PFSK-1 (cell line): Measurements from ENCODE around the gene AOAH.

Experiments
- FOXP2 ChIP-seq: optimal IDR thresholded peaks from 2 replicates; pipeline ENCODE3; 2011; ENCODE audit warnings: borderline replicate concordance, control low read depth, inconsistent platforms; ENCODE audit not compliant: insufficient read depth; ENCODE audit errors: extremely low read length, extremely low read depth
- POLR2AphosphoS5 ChIP-seq: IDR thresholded peaks from 2 replicates; pipeline ENCODE4 v1.6.1; 2012; ENCODE audit warnings: low read depth, mild to moderate bottlenecking, control low read depth, low read length, moderate library complexity
- SIN3A ChIP-seq: IDR thresholded peaks from 2 replicates; pipeline ENCODE4 v1.6.1; 2012; ENCODE audit warnings: mild to moderate bottlenecking, low read length, moderate library complexity, borderline replicate concordance; ENCODE audit not compliant: insufficient read depth
- TAF1 ChIP-seq: IDR thresholded peaks from 2 replicates; pipeline ENCODE4 v1.6.1; 2012; ENCODE audit warnings: low read length, control low read depth, borderline replicate concordance; ENCODE audit not compliant: insufficient read depth
- TF ChIP-seq, protein P1 (sequence below), 2 experiments: IDR thresholded peaks; 2 replicates each; pipeline versions ENCODE4 v1.6.1 to v1.8.0; 2011 to 2012; ENCODE audit warnings: low read depth in 2 of 2, low read length in 2 of 2, control low read depth in 1 of 2, inconsistent platforms in 1 of 2, mild to moderate bottlenecking in 1 of 2, moderate library complexity in 1 of 2; ENCODE audit not compliant: insufficient read depth in 1 of 2

AOAH gene

DNA sequence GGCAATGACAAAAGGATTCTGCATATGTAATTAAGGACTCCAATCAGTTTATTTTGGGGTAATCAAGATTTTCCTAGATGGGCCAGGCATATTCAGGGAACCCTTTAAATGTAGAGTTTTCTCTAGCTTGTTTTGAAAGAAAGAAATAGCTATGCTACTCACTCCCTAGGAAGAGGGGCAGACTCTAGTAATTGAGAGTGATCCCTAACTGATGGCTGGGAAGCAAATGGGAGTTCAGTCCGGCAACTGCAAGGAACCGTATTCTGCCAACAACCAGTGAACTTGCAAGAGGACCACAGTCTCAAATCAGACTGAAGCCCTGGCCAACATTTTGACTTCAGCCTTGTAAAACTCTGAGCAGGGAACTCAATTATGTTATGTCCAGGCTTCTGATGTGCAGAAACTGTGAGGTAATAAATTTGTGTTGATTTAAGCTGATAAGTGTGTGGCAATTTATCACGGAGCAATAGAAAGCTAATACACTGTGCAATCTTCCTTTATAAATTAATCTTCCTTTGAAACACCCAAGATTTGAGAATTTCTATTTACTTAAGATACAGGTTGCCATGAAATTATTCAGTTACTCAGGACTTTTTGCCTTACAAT is 14.0 kb downstream of the AOAH start:
- TF ChIP-seq TAF1 (no peak), SIN3A (no peak)
- TF ChIP-seq, protein P1, sequence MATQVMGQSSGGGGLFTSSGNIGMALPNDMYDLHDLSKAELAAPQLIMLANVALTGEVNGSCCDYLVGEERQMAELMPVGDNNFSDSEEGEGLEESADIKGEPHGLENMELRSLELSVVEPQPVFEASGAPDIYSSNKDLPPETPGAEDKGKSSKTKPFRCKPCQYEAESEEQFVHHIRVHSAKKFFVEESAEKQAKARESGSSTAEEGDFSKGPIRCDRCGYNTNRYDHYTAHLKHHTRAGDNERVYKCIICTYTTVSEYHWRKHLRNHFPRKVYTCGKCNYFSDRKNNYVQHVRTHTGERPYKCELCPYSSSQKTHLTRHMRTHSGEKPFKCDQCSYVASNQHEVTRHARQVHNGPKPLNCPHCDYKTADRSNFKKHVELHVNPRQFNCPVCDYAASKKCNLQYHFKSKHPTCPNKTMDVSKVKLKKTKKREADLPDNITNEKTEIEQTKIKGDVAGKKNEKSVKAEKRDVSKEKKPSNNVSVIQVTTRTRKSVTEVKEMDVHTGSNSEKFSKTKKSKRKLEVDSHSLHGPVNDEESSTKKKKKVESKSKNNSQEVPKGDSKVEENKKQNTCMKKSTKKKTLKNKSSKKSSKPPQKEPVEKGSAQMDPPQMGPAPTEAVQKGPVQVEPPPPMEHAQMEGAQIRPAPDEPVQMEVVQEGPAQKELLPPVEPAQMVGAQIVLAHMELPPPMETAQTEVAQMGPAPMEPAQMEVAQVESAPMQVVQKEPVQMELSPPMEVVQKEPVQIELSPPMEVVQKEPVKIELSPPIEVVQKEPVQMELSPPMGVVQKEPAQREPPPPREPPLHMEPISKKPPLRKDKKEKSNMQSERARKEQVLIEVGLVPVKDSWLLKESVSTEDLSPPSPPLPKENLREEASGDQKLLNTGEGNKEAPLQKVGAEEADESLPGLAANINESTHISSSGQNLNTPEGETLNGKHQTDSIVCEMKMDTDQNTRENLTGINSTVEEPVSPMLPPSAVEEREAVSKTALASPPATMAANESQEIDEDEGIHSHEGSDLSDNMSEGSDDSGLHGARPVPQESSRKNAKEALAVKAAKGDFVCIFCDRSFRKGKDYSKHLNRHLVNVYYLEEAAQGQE (IDR thresholded peaks at IDR 0.05; ENCODE audit: insufficient read depth in 1 of 2, low read depth in 2 of 2, low read length in 2 of 2): no peak

DNA sequence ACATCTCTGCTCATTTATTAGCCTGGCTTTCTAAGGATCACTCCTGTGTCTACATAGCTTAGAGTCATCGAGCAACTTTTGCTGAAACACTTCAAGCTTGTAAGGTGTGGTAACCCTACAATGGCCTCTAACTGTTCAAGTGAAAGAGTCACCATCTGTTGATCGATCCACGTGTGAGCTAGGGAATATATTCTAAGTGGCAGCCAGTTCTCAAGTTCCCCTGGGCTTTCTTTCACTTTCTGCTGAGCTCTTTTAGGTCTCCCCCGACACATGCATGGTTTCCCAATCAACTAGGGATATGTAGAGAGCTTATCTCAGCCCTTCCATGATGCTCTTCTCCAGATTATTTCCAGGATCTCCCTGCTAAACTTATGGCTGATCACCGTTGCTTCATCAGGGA is 15.5 kb downstream of the AOAH start:
- TF ChIP-seq, protein P1 (IDR thresholded peaks at IDR 0.05; ENCODE audit: insufficient read depth in 1 of 2, low read depth in 2 of 2, low read length in 2 of 2): no peak
- TF ChIP-seq POLR2AphosphoS5: no peak
- no peak for TF ChIP-seq SIN3A
- no peak for TF ChIP-seq FOXP2
- no peak for TF ChIP-seq TAF1

DNA sequence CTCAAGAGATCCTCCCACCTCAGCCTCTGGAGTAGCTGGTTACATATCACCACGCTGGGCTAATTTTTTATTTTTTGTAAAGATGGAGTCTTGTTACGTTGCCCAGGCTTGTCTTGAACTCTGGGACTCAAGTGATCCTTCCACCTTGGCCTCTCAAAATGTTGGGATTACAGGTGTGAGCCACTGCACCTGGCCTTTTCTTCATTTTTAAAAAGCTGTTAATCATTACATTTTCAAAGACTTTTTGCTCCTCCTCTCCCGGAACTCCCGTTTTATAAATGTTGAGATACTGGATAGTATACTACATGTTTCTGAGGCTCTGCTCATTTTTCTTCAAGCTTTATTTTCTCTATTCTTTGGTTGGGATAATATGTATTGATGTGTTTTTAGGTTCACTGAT is 16.4 kb downstream of the AOAH start:
- TF ChIP-seq SIN3A: no peak
- no peak for TF ChIP-seq TAF1
- no peak for TF ChIP-seq POLR2AphosphoS5
- TF ChIP-seq FOXP2: no peak
- TF ChIP-seq, protein P1 (IDR thresholded peaks at IDR 0.05; ENCODE audit: insufficient read depth in 1 of 2, low read depth in 2 of 2, low read length in 2 of 2): no peak

DNA sequence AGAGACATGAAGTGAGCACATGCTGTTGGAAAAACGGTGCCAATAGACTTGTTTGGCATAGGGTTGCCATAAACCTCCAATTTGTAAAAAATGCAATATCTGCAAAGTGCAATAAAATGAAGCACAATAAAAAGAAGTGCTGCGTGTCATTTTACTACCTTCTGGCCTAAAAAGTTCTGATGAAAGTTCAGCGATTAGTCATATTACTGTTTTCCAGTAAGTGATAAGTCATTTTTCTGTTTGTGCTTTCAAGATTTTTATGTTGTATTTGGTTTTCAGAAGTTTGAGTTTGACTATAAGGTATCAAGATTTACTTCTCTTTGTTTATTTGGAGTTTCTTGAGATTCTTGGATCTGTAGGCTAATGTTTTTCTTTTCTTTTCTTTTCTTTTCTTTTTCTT is 16.8 kb downstream of the AOAH start:
- TF ChIP-seq SIN3A (no peak), POLR2AphosphoS5 (no peak), FOXP2 (no peak), TAF1 (no peak)
- TF ChIP-seq, protein P1 (IDR thresholded peaks at IDR 0.05; ENCODE audit: insufficient read depth in 1 of 2, low read depth in 2 of 2, low read length in 2 of 2): no peak

DNA sequence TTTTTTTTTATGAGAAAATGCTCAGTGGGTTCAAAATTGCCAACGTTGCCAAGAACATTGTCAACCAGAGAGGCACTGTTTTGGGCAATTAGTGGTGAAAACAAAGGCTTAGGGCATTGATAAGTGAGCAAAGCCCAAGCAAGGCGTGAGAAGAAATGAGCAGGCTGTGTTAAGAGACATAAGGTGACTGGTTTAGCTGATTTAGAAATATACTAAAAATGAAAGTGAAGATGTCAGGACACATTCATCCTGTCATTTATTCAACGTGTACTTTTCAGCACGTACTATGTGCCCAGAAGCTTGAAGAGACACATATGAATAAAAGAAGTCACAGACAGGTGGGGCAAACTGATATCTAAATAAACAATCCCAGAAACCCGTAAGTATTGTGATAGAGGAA is 31.8 kb downstream of the AOAH start:
- TF ChIP-seq SIN3A (no peak), POLR2AphosphoS5 (no peak), FOXP2 (no peak), TAF1 (no peak)
- TF ChIP-seq, protein P1 (IDR thresholded peaks at IDR 0.05; ENCODE audit: insufficient read depth in 1 of 2, low read depth in 2 of 2, low read length in 2 of 2): no peak
